ENCODE results near the gene HMCN2.

GRCh38 chr9:130402645-130403440 is 137.3 kb downstream of the HMCN2 start:
- TF ChIP-seq CTCF (conservative IDR thresholded peaks at IDR 0.05; ENCODE audit: low read length) (no peak), EZH2phosphoT487 (IDR thresholded peaks at IDR 0.05; ENCODE audit: borderline replicate concordance, low read depth, low read length) (no peak)

Data from OCI-LY7 (cell line).